Measurements from ENCODE around the gene DBNDD1.

- TF ChIP-seq EZH2 (IDR thresholded peaks at IDR 0.05; ENCODE audit: borderline replicate concordance, low read depth, low read length, poor library complexity, severe bottlenecking), result no peak
- no peak for TF ChIP-seq CTCF (conservative IDR thresholded peaks at IDR 0.05; ENCODE audit: low read depth, low read length)
Measured at GRCh38 chr16:89955001-89955685, 64.1 kb downstream of the DBNDD1 start.
